ENCODE measurements around the gene DCPS.
"Not testable (repeated sequence)": the region's sequence is repeated elsewhere in the genome, so short reads cannot be mapped to it uniquely, and the experiment has no call there.

Gene DCPS

GRCh38 chr11:126290887-126291286 lies 13.0 kb upstream of the DCPS start:
- no peak for DNase-seq

- DNase-seq, result no peak
Measured at GRCh38 chr11:126293726-126294125, 10.1 kb upstream of the DCPS start.

- no peak for DNase-seq
Measured at GRCh38 chr11:126297004-126297403, 6.9 kb upstream of the DCPS start.

GRCh38 chr11:126304457-126305075 lies 706 bp downstream of the DCPS start:
- peak; percentile 36 for DNase-seq

- no peak for DNase-seq
Measured at GRCh38 chr11:126305699-126306098, 1.8 kb downstream of the DCPS start.

- DNase-seq, result peak; percentile 29
Measured at GRCh38 chr11:126307706-126308105, 3.8 kb downstream of the DCPS start.

- no peak for DNase-seq
Measured at GRCh38 chr11:126308271-126308671, 4.4 kb downstream of the DCPS start.

- not testable (repeated sequence) for DNase-seq
Measured at GRCh38 chr11:126308771-126309170, 4.9 kb downstream of the DCPS start.

- peak; percentile 60 for DNase-seq
Measured at GRCh38 chr11:126310200-126310991, 6.5 kb downstream of the DCPS start.

- no peak for DNase-seq
Measured at GRCh38 chr11:126310992-126311310, 7.1 kb downstream of the DCPS start.

GRCh38 chr11:126311401-126312291 lies 7.8 kb downstream of the DCPS start:
- no peak for DNase-seq

- no peak for DNase-seq
Measured at GRCh38 chr11:126312961-126313360, 9.1 kb downstream of the DCPS start.

GRCh38 chr11:126313826-126314225 lies 10.0 kb downstream of the DCPS start:
- DNase-seq, result no peak

- no peak for DNase-seq
Measured at GRCh38 chr11:126317432-126317755, 13.5 kb downstream of the DCPS start.

- no peak for DNase-seq
Measured at GRCh38 chr11:126317756-126318573, 14.1 kb downstream of the DCPS start.

- no peak for DNase-seq
Measured at GRCh38 chr11:126318574-126319373, 14.9 kb downstream of the DCPS start.

GRCh38 chr11:126319374-126319740 lies 15.5 kb downstream of the DCPS start:
- no peak for DNase-seq

- DNase-seq, result no peak
Measured at GRCh38 chr11:126322996-126323395, 19.1 kb downstream of the DCPS start.

GRCh38 chr11:126327281-126328000 lies 23.6 kb downstream of the DCPS start:
- DNase-seq, result no peak

- DNase-seq, result no peak
Measured at GRCh38 chr11:126328001-126328390, 24.1 kb downstream of the DCPS start.

GRCh38 chr11:126328444-126328843 lies 24.6 kb downstream of the DCPS start:
- DNase-seq, result peak; percentile 11

Data from NCI-H146 (cell line).